Left hindlimb (tissue), 1 donor: ENCODE measurements around the gene SUCLA2.
"Not testable (repeated sequence)": the region's sequence is repeated elsewhere in the genome, so short reads cannot be mapped to it uniquely, and the experiment has no call there.

ENCODE experiments used
- DNase-seq: peaks from one replicate; pipeline ENCODE4 v3.0.0-alpha.2; 2018

Gene SUCLA2

GRCh38 chr13:48001114-48001881 lies at the start of gene SUCLA2:
Gene SUCLA2, minus strand, starts transcription at chr13:48001273. Its CDS starts 4 bp downstream, at chr13:48001269.
- DNase-seq: peak; percentile 91

- no peak for DNase-seq
Measured at GRCh38 chr13:48050550-48050949, 49.5 kb upstream of the SUCLA2 start.

GRCh38 chr13:48043789-48044503 lies 42.9 kb upstream of the SUCLA2 start:
- no peak for DNase-seq

- DNase-seq: no peak
Measured at GRCh38 chr13:48042894-48043293, 41.8 kb upstream of the SUCLA2 start.

GRCh38 chr13:48040896-48041295 lies 39.8 kb upstream of the SUCLA2 start:
- DNase-seq: no peak

- no peak for DNase-seq
Measured at GRCh38 chr13:48040049-48040448, 39.0 kb upstream of the SUCLA2 start.

- DNase-seq: no peak
Measured at GRCh38 chr13:48038761-48039160, 37.7 kb upstream of the SUCLA2 start.

GRCh38 chr13:48037346-48038173 lies 36.5 kb upstream of the SUCLA2 start, which contains the start of gene NUDT15:
Gene NUDT15, plus strand, starts transcription at chr13:48037726. Its CDS starts 21 bp downstream, at chr13:48037747.
- DNase-seq: peak; percentile 95

- DNase-seq: no peak
Measured at GRCh38 chr13:48029859-48030258, 28.8 kb upstream of the SUCLA2 start.

GRCh38 chr13:48028066-48028465 lies 27.0 kb upstream of the SUCLA2 start:
- DNase-seq: no peak

GRCh38 chr13:48019796-48020195 lies 18.7 kb upstream of the SUCLA2 start:
- no peak for DNase-seq

- DNase-seq: no peak
Measured at GRCh38 chr13:48018637-48019036, 17.6 kb upstream of the SUCLA2 start.

- no peak for DNase-seq
Measured at GRCh38 chr13:48014359-48014758, 13.3 kb upstream of the SUCLA2 start.

GRCh38 chr13:48012668-48013067 lies 11.6 kb upstream of the SUCLA2 start:
- DNase-seq: no peak

- no peak for DNase-seq
Measured at GRCh38 chr13:48010698-48011097, 9.6 kb upstream of the SUCLA2 start.

GRCh38 chr13:48009284-48009683 lies 8.2 kb upstream of the SUCLA2 start:
- no peak for DNase-seq

GRCh38 chr13:48006396-48006795 lies 5.3 kb upstream of the SUCLA2 start:
- no peak for DNase-seq

GRCh38 chr13:48004201-48004600 lies 3.1 kb upstream of the SUCLA2 start:
- DNase-seq: no peak

GRCh38 chr13:48001999-48002398 lies 926 bp upstream of the SUCLA2 start:
- not testable (repeated sequence) for DNase-seq

GRCh38 chr13:48000559-48001113 lies 437 bp downstream of the SUCLA2 start:
- DNase-seq: no peak

GRCh38 chr13:47999973-48000372 lies 1.1 kb downstream of the SUCLA2 start:
- no peak for DNase-seq

- DNase-seq: no peak
Measured at GRCh38 chr13:47997384-47997783, 3.7 kb downstream of the SUCLA2 start.

GRCh38 chr13:47991859-47992258 lies 9.2 kb downstream of the SUCLA2 start:
- no peak for DNase-seq
